Activated CD4-positive, alpha-beta memory T cell treated with anti-CD3 and anti-CD28 coated beads, Interleukin-2, amount 10 ng/mL, durations not matched to agents 7 days and 5 days (primary cell): ENCODE data around the gene RRBP1. TPM values are rescaled to one million over a fixed set of nuclear protein-coding genes. Genes with fewer than 3 reads are reported as not detected.

Experiments
- CTCF ChIA-PET: fragments of 350-600 bp; sonication (Branson Sonifier 250); formaldehyde crosslinking; loops from one replicate; lab custom pipeline; 2021; ENCODE audit warnings: antibody characterized with exemption, inconsistent platforms; lab: Charles Lee
- POLR2A ChIA-PET: fragments of 350-600 bp; sonication (Branson Sonifier 250); formaldehyde crosslinking; loops from one replicate; lab custom pipeline; 2021; ENCODE audit warnings: antibody characterized with exemption; lab: Charles Lee
- DNase-seq: peaks from one replicate; pipeline ENCODE4 v3.0.0-alpha.2; 2020
- H3K27ac Mint-ChIP-seq: one replicate; pipeline ENCODE4 v1.8.0; 2021; ENCODE audit warnings: mild to moderate bottlenecking, mixed read lengths
- H3K27me3 Mint-ChIP-seq: one replicate; pipeline ENCODE4 v1.8.0; 2021; ENCODE audit warnings: mixed read lengths
- H3K36me3 Mint-ChIP-seq: one replicate; pipeline ENCODE4 v1.8.0; 2021; ENCODE audit warnings: low read depth, mixed read lengths
- H3K4me1 Mint-ChIP-seq: one replicate; pipeline ENCODE4 v1.8.0; 2021; ENCODE audit warnings: mixed read lengths
- H3K4me3 Mint-ChIP-seq: one replicate; pipeline ENCODE4 v1.8.0; 2021; ENCODE audit warnings: mild to moderate bottlenecking, mixed read lengths
- H3K9me3 Mint-ChIP-seq: one replicate; pipeline ENCODE4 v1.8.0; 2021; ENCODE audit warnings: mixed read lengths
- total RNA-seq, 2 experiments: library from RNA; stranded (reverse); gene quantifications; one replicate each; pipeline ENCODE4 v1.2.3, GENCODE V29; 2021

The RRBP1 gene
- total RNA-seq, 2 experiments from 2014 or later = 82.3 to 85.7 TPM

DNA sequence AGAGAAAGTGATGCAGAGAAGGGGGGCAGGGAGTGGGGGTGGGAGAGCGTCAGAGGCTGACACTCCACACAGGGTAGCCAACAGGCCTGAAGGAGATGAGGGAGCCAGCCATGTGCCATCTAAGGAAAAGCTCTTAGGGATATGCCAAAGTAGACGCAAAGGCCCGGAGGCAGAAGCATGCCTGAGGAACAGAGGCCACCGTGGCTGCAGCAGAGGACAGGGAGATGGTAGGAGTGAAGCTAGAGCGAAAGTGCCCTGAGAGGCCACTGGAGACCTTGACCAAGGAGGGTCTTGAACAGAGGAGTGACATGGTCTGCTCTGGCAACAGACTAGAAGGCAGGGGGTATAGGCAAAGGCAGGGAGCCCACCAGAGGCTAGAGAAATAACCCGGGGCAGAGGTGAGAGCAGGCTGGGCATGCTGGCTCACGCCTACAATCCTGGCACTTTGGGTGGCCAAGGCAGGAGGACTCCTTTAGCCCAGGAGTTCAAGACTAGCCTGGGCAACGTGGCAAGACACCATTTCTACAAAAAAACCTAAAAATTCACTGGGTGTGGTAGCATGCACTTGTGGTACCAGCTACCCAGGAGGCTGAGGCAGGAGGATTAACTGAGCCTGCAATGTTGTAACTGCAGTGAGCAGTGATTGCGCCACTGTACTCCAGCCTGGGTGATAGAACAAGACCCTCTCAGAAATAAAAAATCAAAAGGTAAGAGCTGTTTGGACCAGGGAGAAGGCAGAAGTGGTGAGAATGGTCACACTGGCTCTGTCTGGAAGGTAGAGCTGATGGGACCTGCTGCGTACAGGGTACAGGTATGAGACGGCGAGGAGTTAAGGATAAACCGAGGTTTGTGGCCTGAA is 6.3 kb downstream of the RRBP1 start:
- ChIA-PET POLR2A (interaction anchor here (0.6 to 1.3 kb wide), 2 partner anchors 10 to 11 kb away, joined by 3 to 7 read pairs; no protein-coding TSS in a partner anchor), CTCF (interaction anchor here (0.8 kb wide), 1 partner anchor 263 kb away, joined by 3 read pairs; no protein-coding TSS in a partner anchor)
- Mint-ChIP-seq H3K4me3 (no peak overlapping the region), H3K36me3 (peaks cover 65% of the 10 kb centered on the region), H3K9me3 (no peaks in the 10 kb centered on the region), H3K4me1 (peaks cover 40% of the 10 kb centered on the region), H3K27me3 (no peaks in the 10 kb centered on the region), H3K27ac (no peak overlapping the region)
- DNase-seq = no peak

DNA sequence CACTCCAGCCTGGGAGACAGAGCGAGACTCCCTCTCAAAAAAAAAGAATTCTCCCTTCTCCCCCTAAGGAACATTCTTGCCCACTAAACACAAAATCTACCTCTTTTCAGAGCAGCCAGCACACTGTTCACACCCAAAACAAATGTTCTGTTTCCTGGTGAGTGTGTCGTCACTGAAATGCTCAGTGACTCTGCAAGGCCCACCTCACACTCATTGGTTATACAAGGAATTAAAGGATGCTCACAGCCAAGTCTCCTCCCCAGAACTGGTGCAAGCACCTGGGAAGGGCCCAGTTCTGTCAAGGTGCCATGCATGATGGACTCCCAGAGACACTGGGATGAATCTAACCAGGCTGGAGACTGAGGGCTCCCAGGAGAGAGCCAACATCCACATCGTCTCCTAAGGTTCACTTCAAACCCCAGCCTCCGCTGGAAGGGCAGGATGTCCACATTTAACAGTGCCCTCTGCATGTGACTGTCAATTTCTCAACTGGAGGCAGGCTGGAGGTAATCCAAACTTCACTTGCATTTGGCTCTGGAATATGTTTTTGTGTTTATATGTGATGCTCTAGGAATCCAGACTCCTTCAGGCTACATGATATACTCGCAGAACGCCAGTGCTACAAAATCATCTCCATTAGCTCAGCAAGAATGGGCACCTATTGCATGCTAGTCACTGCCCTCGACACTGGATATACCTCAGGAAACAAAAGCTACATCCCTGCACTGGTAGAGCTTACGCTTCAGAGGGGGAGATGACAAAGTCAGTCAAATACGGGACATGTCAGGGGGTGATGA is 7.1 kb downstream of the RRBP1 start:
- no peaks in the 10 kb centered on the region for H3K27me3 Mint-ChIP-seq
- no peak for DNase-seq
- peaks cover 67% of the 10 kb centered on the region for H3K36me3 Mint-ChIP-seq
- ChIA-PET CTCF (no interaction called here), POLR2A (interaction anchor here (0.6 kb wide), 1 partner anchor 10 kb away, joined by 3 read pairs; no protein-coding TSS in a partner anchor)
- peaks cover 35% of the 10 kb centered on the region for H3K4me1 Mint-ChIP-seq
- no peaks in the 10 kb centered on the region for H3K9me3 Mint-ChIP-seq
- H3K4me3 Mint-ChIP-seq = no peak overlapping the region
- no peak overlapping the region for H3K27ac Mint-ChIP-seq

DNA sequence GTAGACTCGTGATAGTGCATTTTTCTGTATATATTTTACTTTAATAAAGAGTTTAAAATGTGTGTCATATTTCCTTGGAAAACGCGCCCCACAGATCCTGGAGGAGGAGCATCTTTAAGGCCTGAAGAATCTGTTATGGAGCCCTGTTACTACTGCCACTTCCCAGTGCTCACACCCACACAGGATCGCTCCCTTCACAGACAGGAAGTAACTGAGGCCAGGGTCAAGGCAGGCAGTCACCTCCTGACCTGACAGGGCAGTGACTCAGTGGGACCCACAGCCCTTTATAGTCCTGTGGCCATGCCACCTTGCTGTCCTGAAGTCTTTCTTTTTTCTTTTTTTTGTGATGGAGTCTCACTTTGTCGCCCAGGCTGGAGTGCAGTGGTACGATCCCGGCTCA is 9.0 kb downstream of the RRBP1 start:
- no peak for DNase-seq
- H3K36me3 Mint-ChIP-seq = peaks cover 66% of the 10 kb centered on the region
- CTCF ChIA-PET = interaction anchor here (1.2 kb wide), 1 partner anchor 9 kb away, joined by 6 read pairs; the partner anchor contains the start of gene RRBP1
- no peak overlapping the region for H3K4me3 Mint-ChIP-seq
- peaks cover 18% of the 10 kb centered on the region for H3K4me1 Mint-ChIP-seq
- POLR2A ChIA-PET = no interaction called here
- H3K9me3 Mint-ChIP-seq = no peaks in the 10 kb centered on the region
- no peak overlapping the region for H3K27ac Mint-ChIP-seq
- H3K27me3 Mint-ChIP-seq = no peaks in the 10 kb centered on the region

DNA sequence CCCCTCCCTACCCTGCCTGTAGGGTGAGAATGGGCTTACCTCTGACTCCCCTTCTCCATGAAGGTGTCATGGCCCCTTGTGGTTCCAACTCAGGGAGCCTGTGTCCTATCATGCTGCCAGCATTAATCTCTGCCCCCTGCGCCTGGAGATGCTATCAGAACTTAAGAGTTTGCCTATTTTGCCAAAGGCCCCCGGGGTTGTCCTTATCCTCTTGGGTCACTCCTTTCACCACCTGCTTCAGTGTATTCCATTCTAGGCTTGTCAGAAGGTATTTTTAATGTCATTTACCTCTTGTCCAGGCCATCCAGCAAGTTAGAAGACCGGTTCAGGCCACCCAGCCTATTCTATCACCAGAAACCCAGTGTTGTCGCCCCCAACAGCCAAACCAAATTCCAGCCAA is 10.5 kb downstream of the RRBP1 start:
- no peak for DNase-seq
- peaks cover 61% of the 10 kb centered on the region for H3K36me3 Mint-ChIP-seq
- no peaks in the 10 kb centered on the region for H3K9me3 Mint-ChIP-seq
- no peaks in the 10 kb centered on the region for H3K27me3 Mint-ChIP-seq
- H3K4me3 Mint-ChIP-seq = no peak overlapping the region
- no peak overlapping the region for H3K27ac Mint-ChIP-seq
- CTCF ChIA-PET = interaction anchor here (0.7 to 1.4 kb wide), 3 partner anchors 9 to 102 kb away, joined by 3 to 4 read pairs (median 4); partner anchors contain the start of genes DSTN and RRBP1
- POLR2A ChIA-PET = no interaction called here
- H3K4me1 Mint-ChIP-seq = peaks cover 17% of the 10 kb centered on the region

DNA sequence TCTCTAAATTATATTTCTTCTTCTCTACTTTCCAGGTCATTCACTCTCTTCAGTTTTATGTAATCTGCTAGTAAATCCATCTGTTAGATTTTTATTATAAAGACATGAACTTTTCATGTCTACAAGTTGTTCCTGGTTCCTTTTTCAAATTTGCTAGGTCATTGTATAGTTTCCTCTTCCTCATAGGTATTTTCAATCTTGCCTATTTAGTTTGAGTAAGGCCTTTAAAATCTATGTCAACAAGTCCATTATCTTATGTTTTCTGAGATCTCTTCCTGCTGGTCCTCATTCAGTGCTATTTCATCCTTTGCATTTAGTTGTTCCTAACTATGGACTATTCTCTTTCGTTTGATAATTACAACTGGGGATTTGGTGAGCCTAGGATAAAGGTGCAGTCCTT is 11.0 kb downstream of the RRBP1 start:
- ChIA-PET POLR2A (no interaction called here), CTCF (no interaction called here)
- peaks cover 57% of the 10 kb centered on the region for H3K36me3 Mint-ChIP-seq
- H3K4me3 Mint-ChIP-seq = no peak overlapping the region
- no peaks in the 10 kb centered on the region for H3K27me3 Mint-ChIP-seq
- H3K27ac Mint-ChIP-seq = no peak overlapping the region
- H3K9me3 Mint-ChIP-seq = no peaks in the 10 kb centered on the region
- peaks cover 21% of the 10 kb centered on the region for H3K4me1 Mint-ChIP-seq
- no peak for DNase-seq

DNA sequence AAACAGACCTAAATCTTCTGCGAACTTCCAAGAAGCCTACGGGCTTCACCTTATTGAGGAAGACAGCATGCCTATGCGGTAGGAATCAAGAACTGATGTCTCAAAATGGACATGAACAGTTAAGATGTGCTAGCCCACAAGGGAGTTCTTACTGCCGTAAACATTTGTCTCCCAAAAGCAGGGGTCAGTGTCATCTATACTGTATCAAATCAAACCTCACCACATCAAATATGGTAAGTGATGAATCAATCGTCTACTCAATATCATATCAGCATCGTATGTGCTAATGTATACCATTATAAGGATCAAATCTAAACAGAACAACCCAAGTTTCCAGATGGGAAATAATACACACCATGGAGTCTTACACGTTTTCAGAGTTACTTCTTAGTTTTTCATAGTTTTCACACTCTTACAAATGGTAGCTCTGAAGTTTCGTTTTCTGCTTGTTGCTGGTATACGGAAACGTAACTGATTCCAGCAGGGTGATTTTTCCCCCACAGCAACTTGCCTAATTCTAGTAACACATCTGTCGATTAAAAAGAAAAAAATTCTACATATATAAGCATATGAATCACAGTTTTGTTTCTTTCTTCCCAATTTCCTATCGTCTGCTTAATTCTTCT is 12.6 kb downstream of the RRBP1 start:
- no peaks in the 10 kb centered on the region for H3K9me3 Mint-ChIP-seq
- peaks cover 51% of the 10 kb centered on the region for H3K36me3 Mint-ChIP-seq
- peaks cover 30% of the 10 kb centered on the region for H3K4me1 Mint-ChIP-seq
- no peak overlapping the region for H3K27ac Mint-ChIP-seq
- H3K27me3 Mint-ChIP-seq = no peaks in the 10 kb centered on the region
- CTCF ChIA-PET = no interaction called here
- peak overlapping the region; percentile 4 for H3K4me3 Mint-ChIP-seq
- no peak for DNase-seq
- POLR2A ChIA-PET = no interaction called here

DNA sequence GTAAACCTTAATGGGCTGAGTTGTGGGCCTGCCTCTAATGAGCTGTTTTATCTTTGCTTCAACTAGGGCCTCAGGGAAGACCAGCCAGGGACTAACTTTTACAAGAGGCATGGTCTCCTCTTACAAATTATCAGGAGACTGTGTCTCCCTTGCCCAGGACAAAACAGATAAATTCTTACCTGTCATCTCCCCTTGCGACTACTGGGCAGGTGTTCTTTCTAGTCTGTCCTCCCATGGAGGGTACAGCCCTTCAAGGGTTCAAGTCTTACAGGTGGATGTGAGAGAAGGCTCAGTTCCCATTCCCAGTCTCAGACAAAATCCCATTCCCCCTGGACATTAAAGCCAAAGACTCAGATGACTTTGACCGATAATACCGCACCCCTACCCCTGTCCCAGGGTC is 13.6 kb downstream of the RRBP1 start:
- POLR2A ChIA-PET = interaction anchor here (0.7 kb wide), 1 partner anchor 300 kb away, joined by 3 read pairs; the partner anchor contains the start of gene SNX5
- Mint-ChIP-seq H3K4me3 (no peak overlapping the region), H3K27me3 (no peaks in the 10 kb centered on the region), H3K36me3 (peaks cover 48% of the 10 kb centered on the region), H3K9me3 (no peaks in the 10 kb centered on the region), H3K27ac (no peak overlapping the region), H3K4me1 (peaks cover 37% of the 10 kb centered on the region)
- CTCF ChIA-PET = interaction anchor here (0.6 to 4.8 kb wide), 2 partner anchors 14 to 306 kb away, joined by 3 to 29 read pairs; partner anchors contain the start of gene RRBP1
- no peak for DNase-seq

DNA sequence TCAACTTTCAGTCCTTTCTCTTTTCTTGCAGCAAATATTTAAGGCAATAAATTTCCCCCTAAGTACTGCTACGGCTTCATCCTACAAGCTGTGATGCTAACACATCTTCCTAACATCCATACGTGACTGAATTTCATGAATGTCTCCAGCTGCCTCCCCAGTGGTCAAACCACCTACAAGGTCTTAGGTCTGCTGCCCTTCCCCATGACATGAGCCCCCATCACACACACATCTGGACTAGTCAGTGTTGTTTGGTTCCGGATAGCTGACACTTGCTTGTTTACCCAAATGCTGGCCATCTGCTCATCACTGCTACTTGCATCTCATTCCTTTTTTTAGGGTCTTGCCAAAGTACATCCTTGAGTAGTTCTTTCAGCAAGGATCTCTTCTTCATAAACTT is 14.6 kb downstream of the RRBP1 start:
- POLR2A ChIA-PET = interaction anchor here (1.3 to 2.7 kb wide), 2 partner anchors 9 to 15 kb away, joined by 3 to 7 read pairs; partner anchors contain the start of gene RRBP1
- DNase-seq = no peak
- CTCF ChIA-PET = interaction anchor here (4.8 kb wide), 1 partner anchor 15 kb away, joined by 29 read pairs; the partner anchor contains the start of gene RRBP1
- Mint-ChIP-seq H3K4me1 (peaks cover 45% of the 10 kb centered on the region), H3K4me3 (no peak overlapping the region), H3K36me3 (peaks cover 45% of the 10 kb centered on the region), H3K9me3 (no peaks in the 10 kb centered on the region), H3K27ac (no peak overlapping the region), H3K27me3 (no peaks in the 10 kb centered on the region)

DNA sequence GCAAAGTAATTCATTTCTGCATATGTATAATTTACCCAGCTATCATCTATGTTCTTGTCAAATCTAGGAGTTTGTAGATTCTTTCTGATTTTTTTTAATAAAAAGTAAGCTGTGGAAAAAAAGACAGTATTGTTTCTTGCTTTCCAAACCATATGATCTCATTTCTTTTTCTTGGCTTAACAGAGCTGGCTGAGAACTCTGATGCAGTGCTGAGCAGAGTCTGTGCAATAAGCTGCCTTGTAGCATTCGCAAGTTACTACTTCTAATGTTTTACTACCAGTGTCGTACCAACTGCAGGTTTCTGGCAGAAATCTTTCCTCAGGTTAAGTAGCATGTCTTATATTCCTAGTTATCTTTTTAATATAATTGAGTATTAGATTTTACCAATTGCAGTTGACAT is 15.6 kb downstream of the RRBP1 start:
- ChIA-PET CTCF (interaction anchor here (0.7 to 4.8 kb wide), 6 partner anchors 14 to 234 kb away, joined by 3 to 29 read pairs (median 4); partner anchors contain the start of gene RRBP1), POLR2A (interaction anchor here (0.7 to 2.7 kb wide), 4 partner anchors 10 to 19 kb away, joined by 3 to 7 read pairs (median 4); partner anchors contain the start of gene RRBP1)
- H3K27ac Mint-ChIP-seq = no peak overlapping the region
- H3K9me3 Mint-ChIP-seq = no peaks in the 10 kb centered on the region
- H3K4me3 Mint-ChIP-seq = no peak overlapping the region
- H3K27me3 Mint-ChIP-seq = no peaks in the 10 kb centered on the region
- H3K4me1 Mint-ChIP-seq = peaks cover 52% of the 10 kb centered on the region
- DNase-seq = no peak
- H3K36me3 Mint-ChIP-seq = peaks cover 45% of the 10 kb centered on the region

DNA sequence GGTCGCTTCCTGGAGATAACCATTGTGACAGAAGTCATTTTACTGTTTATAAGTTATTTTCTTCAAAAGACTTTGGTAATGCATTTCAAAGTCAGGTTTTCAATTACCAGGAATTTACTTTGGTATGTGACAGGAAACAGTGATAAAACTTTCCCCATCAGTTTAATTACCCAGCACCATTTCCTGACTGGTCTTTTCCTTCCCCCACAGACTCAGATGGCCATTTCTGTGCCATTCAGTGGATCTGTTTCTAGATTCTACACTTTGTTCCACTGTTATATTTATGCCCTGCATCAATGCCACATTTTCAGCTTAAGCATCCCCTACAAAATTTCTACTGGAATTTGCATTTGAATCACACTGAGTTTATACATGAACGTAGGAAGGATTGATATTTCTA is 16.3 kb downstream of the RRBP1 start:
- H3K4me3 Mint-ChIP-seq = no peak overlapping the region
- H3K36me3 Mint-ChIP-seq = peaks cover 41% of the 10 kb centered on the region
- H3K9me3 Mint-ChIP-seq = no peaks in the 10 kb centered on the region
- H3K27me3 Mint-ChIP-seq = no peaks in the 10 kb centered on the region
- DNase-seq = no peak
- ChIA-PET POLR2A (interaction anchor here (1.5 to 2.7 kb wide), 2 partner anchors 11 to 15 kb away, joined by 4 to 7 read pairs; no protein-coding TSS in a partner anchor), CTCF (interaction anchor here (0.9 to 4.8 kb wide), 5 partner anchors 14 to 129 kb away, joined by 3 to 29 read pairs (median 4); partner anchors contain the start of gene RRBP1)
- H3K4me1 Mint-ChIP-seq = peaks cover 51% of the 10 kb centered on the region
- H3K27ac Mint-ChIP-seq = no peak overlapping the region

DNA sequence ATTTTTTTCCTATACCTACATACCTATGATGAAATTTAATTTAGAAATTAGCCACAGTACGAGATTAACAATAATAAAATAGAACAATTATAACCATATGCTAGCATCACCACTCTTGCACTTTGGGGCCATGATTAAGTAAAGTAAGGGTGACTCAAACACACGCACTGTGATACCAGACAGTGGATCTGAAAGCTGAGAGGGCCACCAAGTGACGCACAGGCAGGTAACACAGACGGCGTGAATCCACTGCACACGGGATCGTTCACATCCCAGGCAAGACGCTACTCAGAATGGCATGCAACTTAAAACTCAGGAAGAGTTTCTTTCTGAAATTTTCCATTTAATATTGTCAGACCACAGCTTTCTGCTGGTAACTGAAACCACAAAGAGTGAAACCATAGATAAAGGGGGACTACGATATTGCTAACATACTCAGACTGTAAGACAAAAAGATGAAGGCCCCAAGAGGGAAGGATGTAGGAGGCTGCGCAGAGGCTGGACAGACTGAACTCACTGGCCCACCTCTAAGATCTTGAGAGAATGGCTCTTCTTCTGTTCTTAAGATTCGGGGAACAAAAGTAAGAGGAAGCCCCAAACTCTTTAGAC is 17.9 kb downstream of the RRBP1 start:
- H3K27ac Mint-ChIP-seq = peak overlapping the region; percentile 47
- no peak for DNase-seq
- H3K27me3 Mint-ChIP-seq = no peaks in the 10 kb centered on the region
- H3K36me3 Mint-ChIP-seq = peaks cover 46% of the 10 kb centered on the region
- CTCF ChIA-PET = interaction anchor here (1.0 to 4.8 kb wide), 2 partner anchors 18 to 159 kb away, joined by 4 to 29 read pairs; partner anchors contain the start of gene RRBP1
- peaks cover 52% of the 10 kb centered on the region for H3K4me1 Mint-ChIP-seq
- POLR2A ChIA-PET = interaction anchor here (0.6 to 1.2 kb wide), 3 partner anchors 11 to 159 kb away, joined by 3 to 4 read pairs (median 3); no protein-coding TSS in a partner anchor
- peak overlapping the region; percentile 6 for H3K4me3 Mint-ChIP-seq
- H3K9me3 Mint-ChIP-seq = peaks cover 6% of the 10 kb centered on the region
